Prostate gland (tissue), 2 donors: ENCODE measurements around the gene HDAC4.

Source experiments
- POLR2A ChIP-seq: fragments of 450-650 bp; IDR thresholded peaks from one replicate; pipeline ENCODE4 v1.6.1; 2016; ENCODE audit warnings: antibody characterized with exemption, mild to moderate bottlenecking
- TF ChIP-seq, protein P1 (sequence below), 4 experiments: fragments of 200-600 bp in 2 of 4; fragments of 450-650 bp in 2 of 4; sonication (generic) in 2 of 4; IDR thresholded peaks; 1 replicate in 3 of 4; 2 replicates in 1 of 4; pipeline ENCODE4 v1.5.1; 2016 to 2019; ENCODE audit warnings: antibody characterized with exemption in 4 of 4, mild to moderate bottlenecking in 2 of 4, moderate library complexity in 2 of 4

GRCh38 chr2:239321596-239322415 is 79.0 kb downstream of the HDAC4 start:
- no peak for TF ChIP-seq POLR2A
- TF ChIP-seq, protein P1, sequence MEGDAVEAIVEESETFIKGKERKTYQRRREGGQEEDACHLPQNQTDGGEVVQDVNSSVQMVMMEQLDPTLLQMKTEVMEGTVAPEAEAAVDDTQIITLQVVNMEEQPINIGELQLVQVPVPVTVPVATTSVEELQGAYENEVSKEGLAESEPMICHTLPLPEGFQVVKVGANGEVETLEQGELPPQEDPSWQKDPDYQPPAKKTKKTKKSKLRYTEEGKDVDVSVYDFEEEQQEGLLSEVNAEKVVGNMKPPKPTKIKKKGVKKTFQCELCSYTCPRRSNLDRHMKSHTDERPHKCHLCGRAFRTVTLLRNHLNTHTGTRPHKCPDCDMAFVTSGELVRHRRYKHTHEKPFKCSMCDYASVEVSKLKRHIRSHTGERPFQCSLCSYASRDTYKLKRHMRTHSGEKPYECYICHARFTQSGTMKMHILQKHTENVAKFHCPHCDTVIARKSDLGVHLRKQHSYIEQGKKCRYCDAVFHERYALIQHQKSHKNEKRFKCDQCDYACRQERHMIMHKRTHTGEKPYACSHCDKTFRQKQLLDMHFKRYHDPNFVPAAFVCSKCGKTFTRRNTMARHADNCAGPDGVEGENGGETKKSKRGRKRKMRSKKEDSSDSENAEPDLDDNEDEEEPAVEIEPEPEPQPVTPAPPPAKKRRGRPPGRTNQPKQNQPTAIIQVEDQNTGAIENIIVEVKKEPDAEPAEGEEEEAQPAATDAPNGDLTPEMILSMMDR (IDR thresholded peaks at IDR 0.05), result no peak
